ENCODE results near the gene CHAT.

- TF ChIP-seq EZH2 (IDR thresholded peaks at IDR 0.05) (no peak), JUND (IDR thresholded peaks at IDR 0.05) (no peak), CTCF (IDR thresholded peaks at IDR 0.05 in 2 of 3, conservative IDR thresholded peaks at IDR 0.05 in 1 of 3; ENCODE audit: borderline replicate concordance in 1 of 3, insufficient read depth in 1 of 3, low read depth in 2 of 3, low read length in 2 of 3) (no peak), REST (IDR thresholded peaks at IDR 0.05; ENCODE audit: low read depth) (no peak)
Observed at GRCh38 chr10:49618821-49619220, 5.0 kb downstream of the CHAT start.

Measured in HCT116 (cell line).